Measurements from ENCODE around the gene CDH18.

DNA sequence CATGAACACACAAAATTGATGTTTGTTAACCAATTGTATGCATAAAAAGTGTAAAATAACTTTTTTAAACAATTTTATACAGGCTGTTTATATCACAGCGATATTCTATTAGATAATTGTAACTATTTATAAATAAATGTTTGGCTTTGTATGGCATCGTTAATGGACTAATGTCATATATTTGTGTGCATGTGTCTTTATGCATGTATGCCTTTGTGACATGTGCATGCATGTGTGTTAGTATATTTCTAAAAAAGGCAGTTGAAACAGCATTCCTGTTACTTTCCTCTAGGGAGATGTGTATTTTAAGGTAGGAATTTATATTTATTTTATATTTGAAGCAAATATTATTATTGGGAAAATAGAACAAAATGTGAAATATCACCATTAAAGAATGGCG is 268.9 kb downstream of the CDH18 start:
- TF ChIP-seq RARB (CRISPR knock-in tag; IDR thresholded peaks at IDR 0.05) (no peak), CSDC2 (CRISPR knock-in tag; IDR thresholded peaks at IDR 0.05) (no peak), ZFP3 (CRISPR knock-in tag; IDR thresholded peaks at IDR 0.05) (no peak)
- TF ChIP-seq, protein P1, sequence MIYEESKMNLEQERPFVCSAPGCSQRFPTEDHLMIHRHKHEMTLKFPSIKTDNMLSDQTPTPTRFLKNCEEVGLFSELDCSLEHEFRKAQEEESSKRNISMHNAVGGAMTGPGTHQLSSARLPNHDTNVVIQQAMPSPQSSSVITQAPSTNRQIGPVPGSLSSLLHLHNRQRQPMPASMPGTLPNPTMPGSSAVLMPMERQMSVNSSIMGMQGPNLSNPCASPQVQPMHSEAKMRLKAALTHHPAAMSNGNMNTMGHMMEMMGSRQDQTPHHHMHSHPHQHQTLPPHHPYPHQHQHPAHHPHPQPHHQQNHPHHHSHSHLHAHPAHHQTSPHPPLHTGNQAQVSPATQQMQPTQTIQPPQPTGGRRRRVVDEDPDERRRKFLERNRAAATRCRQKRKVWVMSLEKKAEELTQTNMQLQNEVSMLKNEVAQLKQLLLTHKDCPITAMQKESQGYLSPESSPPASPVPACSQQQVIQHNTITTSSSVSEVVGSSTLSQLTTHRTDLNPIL (CRISPR knock-in tag; IDR thresholded peaks at IDR 0.05; ENCODE audit: low read depth), result no peak

Measured in SK-N-SH treated with all-trans-retinoic acid at 6 μM for 48 hours (cell line).